Breast epithelium (tissue), 3 donors: ENCODE results near the gene C8G.

ENCODE experiments used
- CTCF ChIP-seq, 3 donors: fragments of 450-650 bp; IDR thresholded peaks; one replicate each; pipeline ENCODE4 v1.5.1; 2016 to 2017; ENCODE audit warnings: antibody characterized with exemption in 3 of 3, mild to moderate bottlenecking in 3 of 3, moderate library complexity in 3 of 3
- POLR2A ChIP-seq: fragments of 450-650 bp; IDR thresholded peaks from one replicate; pipeline ENCODE4 v1.6.1; 2016; ENCODE audit warnings: antibody characterized with exemption, mild to moderate bottlenecking, moderate library complexity

GRCh38 chr9:136983656-136984314 is 38.7 kb downstream of the C8G start:
- TF ChIP-seq CTCF (IDR thresholded peaks at IDR 0.05) (no peak), POLR2A (no peak)
